NCI-H2029 treated with DMSO at 0.1 percent for 48 hours (cell line): ENCODE data around the gene CAMK2G.
"Not testable (repeated sequence)": the region's sequence is repeated elsewhere in the genome, so short reads cannot be mapped to it uniquely, and the experiment has no call there.

ENCODE experiments used
- DNase-seq: peaks from one replicate; lab custom pipeline; 2025; lab: John Stamatoyannopoulos, UW

CAMK2G gene

DNA sequence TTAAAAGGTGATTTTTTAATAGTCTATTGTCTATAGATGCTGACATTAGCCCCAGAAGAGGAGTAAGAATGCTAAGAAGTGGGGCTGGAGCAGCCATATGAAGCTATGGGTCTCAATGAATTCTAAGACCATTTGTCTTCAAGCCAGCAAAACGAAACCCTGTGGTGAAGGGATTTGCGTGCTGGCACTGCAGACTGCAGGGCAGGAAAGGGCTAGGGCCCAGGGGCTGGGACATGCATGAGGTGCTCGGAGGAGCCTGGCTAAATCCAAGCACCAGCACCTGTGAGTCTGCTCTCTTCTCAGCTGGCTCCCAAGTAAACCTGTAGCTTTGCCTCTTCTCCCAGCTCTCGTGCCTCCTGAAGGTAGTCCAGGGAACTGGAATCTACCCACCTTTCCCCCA, 61.7 kb downstream of the CAMK2G start:
- no peak for DNase-seq

DNA sequence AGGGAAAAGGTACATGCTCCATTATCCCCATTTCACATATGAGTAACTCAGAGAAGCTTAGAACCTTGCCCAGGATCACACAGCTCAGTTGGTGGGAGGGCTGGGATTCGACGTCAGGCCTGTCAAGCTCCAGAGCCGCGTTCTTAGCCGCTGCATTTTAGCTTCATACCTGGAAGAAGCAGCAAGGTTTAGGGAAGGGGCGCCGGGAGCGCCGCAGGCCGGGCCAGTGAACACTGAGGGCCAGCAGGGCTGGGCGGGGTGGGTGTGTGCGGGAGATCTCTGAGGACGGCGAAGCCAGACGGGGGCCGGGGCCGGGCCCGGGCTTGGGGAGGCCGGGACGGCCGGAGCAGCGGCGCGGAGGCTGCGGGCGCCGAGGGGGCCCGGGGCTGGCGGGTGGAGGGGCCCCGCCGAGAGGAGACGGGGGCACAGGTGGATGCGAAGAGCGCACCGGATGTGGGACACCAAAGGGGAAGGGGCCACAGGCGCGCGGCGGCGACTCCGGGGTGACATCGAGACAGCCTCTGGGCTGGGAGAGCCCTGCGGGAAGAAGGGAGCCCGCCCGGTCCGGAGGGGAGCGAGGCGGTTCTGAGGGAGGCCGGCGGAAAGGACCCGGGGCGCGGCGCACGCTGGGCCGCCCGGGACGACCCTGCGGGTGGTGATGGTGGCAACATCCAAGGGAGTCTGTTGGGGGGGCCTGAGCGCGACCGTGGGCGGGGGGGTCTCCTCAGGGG, 63.5 kb downstream of the CAMK2G start:
- DNase-seq = no peak

DNA sequence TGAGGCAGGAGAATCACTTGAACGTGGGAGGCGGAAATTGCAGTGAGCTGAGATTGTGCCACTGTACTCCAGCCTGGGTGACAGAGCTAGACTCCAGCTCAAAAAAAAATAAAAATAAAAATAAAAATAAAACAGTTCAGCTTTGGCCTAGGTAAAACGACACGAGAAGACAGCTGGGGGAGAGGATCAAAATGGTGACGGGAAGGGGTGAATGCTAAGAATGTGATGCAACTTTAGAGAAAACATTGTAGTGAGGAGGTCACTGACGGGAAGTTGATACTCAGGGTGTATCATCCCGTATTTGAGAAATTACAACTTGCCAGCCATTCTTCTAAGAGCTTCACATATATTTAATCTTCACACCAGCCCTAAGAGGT, 64.0 kb downstream of the CAMK2G start:
- DNase-seq = no peak

DNA sequence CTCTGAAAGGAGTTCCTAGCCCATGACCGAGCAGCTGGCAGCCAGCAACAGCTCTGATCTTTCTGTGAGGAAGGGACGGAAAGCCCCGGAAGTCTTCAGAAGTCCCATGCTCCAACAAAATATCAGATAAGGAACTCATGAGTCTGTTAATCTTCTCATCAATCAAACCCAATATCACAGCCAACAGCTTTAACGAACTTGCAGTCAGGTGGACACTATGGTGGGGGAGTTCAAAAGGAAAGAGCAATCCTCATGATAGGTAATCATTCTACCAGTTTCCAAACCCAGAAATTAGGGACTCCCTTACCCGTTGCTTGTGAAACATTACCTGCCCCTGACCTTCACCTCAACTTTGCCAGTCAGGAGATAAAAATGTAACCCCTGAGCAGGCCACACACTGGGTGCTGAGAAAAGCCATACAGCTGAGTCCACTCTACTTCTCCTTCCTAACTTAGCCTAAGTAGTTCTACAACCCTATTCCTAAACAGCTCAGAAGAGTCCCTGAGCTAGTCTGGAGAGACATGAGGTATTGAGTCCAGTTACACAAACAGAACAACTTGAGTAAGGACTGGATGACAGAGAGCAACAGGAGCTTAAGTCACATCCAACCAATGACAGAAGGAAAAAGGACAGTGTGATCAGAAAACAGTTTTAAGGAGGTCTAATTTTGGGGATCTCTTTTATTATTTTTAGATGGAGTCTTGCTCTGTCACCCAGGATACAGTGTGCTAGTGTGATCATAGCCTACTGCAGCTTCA, 65.1 kb downstream of the CAMK2G start:
- DNase-seq = no peak

- DNase-seq = no peak
Measured at GRCh38 chr10:73808021-73808815, 66.1 kb downstream of the CAMK2G start.

DNA sequence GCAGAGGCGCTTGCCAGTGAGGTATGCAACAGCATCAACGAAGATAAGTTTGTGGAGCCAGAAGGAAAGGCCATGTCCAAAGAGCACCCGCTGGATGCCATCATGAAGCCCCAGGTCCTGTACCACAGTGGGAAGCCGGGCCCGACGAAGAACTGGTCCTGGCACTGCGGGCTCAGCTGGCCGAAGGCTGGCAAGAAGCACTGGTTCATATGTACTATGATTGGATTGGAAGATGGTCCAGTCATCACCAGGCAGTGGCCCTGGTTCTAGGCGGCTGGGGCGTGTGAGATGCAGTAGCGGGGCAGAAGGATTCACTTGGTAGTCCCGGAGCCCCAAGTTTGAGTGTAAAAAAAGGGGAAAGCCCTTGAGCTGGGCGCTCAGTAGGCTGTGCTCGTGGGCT, 66.9 kb downstream of the CAMK2G start:
- DNase-seq = no peak

- no peak for DNase-seq
Measured at GRCh38 chr10:73806176-73806950, 68.0 kb downstream of the CAMK2G start.

- no peak for DNase-seq
Measured at GRCh38 chr10:73803680-73804286, 70.6 kb downstream of the CAMK2G start.

- no peak for DNase-seq
Measured at GRCh38 chr10:73802276-73802991, 71.9 kb downstream of the CAMK2G start.

GRCh38 chr10:73801253-73801590, 73.1 kb downstream of the CAMK2G start:
- DNase-seq = no peak

GRCh38 chr10:73800560-73801252, 73.6 kb downstream of the CAMK2G start:
- no peak for DNase-seq

- no peak for DNase-seq
Measured at GRCh38 chr10:73799899-73800559, 74.3 kb downstream of the CAMK2G start.

GRCh38 chr10:73798927-73799560, 75.3 kb downstream of the CAMK2G start:
- DNase-seq = no peak

GRCh38 chr10:73798087-73798486, 76.3 kb downstream of the CAMK2G start:
- no peak for DNase-seq

GRCh38 chr10:73797324-73798025, 76.9 kb downstream of the CAMK2G start:
- no peak for DNase-seq

DNA sequence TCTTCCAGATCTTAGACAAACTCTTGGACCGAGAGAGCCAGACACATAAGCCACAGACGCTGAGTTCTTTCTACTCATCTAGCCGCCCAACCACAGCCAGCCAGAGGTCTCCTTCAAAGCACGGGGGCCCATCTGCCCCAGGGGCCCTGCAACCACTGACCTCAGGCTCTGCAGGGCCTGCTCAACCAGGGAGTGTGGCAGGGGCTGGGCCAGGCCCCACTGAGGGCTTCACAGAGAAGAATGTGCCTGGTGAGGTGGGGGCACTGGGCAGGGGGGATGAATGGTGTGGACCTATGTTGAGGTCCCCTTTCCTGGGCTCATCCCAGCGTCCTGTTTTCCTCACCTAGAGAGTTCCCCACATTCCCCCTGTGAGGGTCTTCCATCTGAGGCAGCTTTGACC, 77.6 kb downstream of the CAMK2G start:
- DNase-seq = no peak

DNA sequence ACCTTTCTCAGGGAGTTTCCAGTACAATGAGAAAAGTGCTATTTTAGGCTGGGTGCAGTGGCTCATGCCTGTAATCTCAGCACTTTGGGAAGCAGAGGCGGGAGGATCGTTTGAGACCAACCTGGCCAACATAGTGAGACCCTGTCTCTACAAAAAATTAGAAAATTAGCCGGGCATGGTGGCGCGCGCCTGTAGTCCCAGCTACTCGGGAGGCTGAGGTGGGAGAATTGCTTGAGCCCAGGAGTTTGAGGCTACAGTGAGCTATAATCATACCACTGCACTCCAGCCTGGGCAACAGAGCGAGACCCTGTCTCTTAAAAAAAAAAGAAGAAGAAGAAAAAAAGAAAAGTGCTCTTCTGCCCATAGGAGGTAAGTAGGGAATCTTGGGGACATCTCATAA, 78.3 kb downstream of the CAMK2G start:
- not testable (repeated sequence) for DNase-seq

DNA sequence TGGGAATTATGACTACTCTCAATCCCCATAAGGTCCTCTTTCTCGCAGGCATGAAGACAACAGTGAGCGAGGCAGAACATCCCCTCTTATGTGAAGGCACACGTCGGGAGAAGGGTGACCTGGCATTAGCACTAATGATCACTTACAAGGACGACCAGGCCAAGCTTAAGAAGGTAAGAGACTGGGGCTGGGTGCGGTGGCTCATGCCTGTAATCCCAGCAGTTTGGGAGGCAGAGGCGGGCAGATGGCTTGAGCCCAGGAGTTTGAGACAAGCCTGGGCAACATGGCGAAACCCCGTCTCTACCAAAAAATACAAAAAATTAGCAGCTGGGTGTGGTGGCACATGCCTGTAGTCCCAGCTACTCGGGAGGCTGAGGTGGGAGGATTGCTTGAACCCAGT, 78.9 kb downstream of the CAMK2G start:
- not testable (repeated sequence) for DNase-seq

DNA sequence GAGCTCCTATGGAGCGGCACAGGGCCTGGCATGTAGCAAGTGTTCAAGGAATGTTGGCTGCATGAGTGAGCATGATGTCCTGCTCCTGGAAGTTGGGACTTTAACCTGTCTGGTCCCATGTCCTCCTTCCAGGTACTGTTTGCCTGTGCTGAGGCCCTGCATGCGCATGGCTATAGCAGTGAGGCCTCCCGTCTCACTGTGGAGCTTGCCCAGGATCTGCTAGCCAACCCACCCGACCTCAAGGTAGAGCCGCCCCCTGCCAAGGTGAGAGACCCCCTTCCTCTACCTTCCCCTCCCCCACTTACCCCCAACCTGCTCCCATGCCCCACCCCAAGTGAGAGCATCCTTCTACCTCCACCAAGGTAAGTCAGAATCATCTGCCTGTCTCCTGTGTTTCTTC, 80.9 kb downstream of the CAMK2G start:
- DNase-seq = no peak
